GM23338 (cell line): ENCODE data around the gene LMO7. TPM values are rescaled to one million over a fixed set of nuclear protein-coding genes. Genes with fewer than 3 reads are reported as not detected.

Source experiments
- ATAC-seq: fragments of 200-7000 bp; cut with Tn5 transposase; 3 replicates; pipeline ENCODE4 v1.9.1; 2020
- DNase-seq: peaks from one replicate; pipeline ENCODE4 v3.0.0-alpha.2; 2015; ENCODE audit warnings: low spot score
- H2AFZ ChIP-seq: fragments of 200-600 bp; sonication (generic); 2 replicates; pipeline ENCODE4 v1.8.0; 2016; ENCODE audit warnings: antibody characterized with exemption, mild to moderate bottlenecking, moderate library complexity
- H3F3A ChIP-seq: fragments of 200-600 bp; sonication (generic); replicated peaks from 2 replicates; pipeline ENCODE4 v1.8.0; 2017; ENCODE audit warnings: antibody characterized with exemption, mixed run types, low read depth
- H3K27ac ChIP-seq: fragments of 200-600 bp; sonication (generic); 2 replicates; pipeline ENCODE4 v1.6.1; 2016; ENCODE audit warnings: low read depth
- H3K27me3 ChIP-seq: fragments of 200-600 bp; sonication (generic); 2 replicates; pipeline ENCODE4 v1.8.0; 2016; ENCODE audit warnings: mild to moderate bottlenecking, mixed run types, moderate library complexity; ENCODE audit not compliant: insufficient read depth
- H3K36me3 ChIP-seq: fragments of 200-600 bp; sonication (generic); 2 replicates; pipeline ENCODE4 v1.8.0; 2016; ENCODE audit warnings: mild to moderate bottlenecking; ENCODE audit not compliant: insufficient read depth
- H3K4me1 ChIP-seq: fragments of 200-600 bp; sonication (generic); 2 replicates; pipeline ENCODE4 v1.8.0; 2016; ENCODE audit warnings: mild to moderate bottlenecking, moderate library complexity; ENCODE audit not compliant: insufficient read depth
- H3K4me2 ChIP-seq: fragments of 200-600 bp; sonication (generic); 2 replicates; pipeline ENCODE4 v1.7.1; 2017; ENCODE audit warnings: mixed run types
- H3K4me3 ChIP-seq: fragments of 200-600 bp; sonication (generic); 2 replicates; pipeline ENCODE4 v1.6.1; 2016; ENCODE audit warnings: mixed run types
- H3K79me2 ChIP-seq: fragments of 200-600 bp; sonication (generic); replicated peaks from 2 replicates; pipeline ENCODE4 v1.8.0; 2017; ENCODE audit warnings: mild to moderate bottlenecking; ENCODE audit not compliant: insufficient read depth
- H3K9me2 ChIP-seq: fragments of 200-600 bp; sonication (generic); 2 replicates; pipeline ENCODE4 v1.8.0; 2017; ENCODE audit not compliant: insufficient read depth
- H4K20me1 ChIP-seq: fragments of 200-600 bp; sonication (generic); replicated peaks from 2 replicates; pipeline ENCODE4 v1.8.0; 2017; ENCODE audit warnings: mild to moderate bottlenecking; ENCODE audit not compliant: insufficient read depth
- H3K27ac Mint-ChIP-seq: 2 replicates; pipeline ENCODE4 v1.8.0; 2020; ENCODE audit warnings: inconsistent platforms, mild to moderate bottlenecking, moderate library complexity, mixed read lengths
- H3K27me3 Mint-ChIP-seq: 3 replicates; pipeline ENCODE4 v1.8.0; 2022; ENCODE audit warnings: low read depth, mild to moderate bottlenecking, moderate library complexity, mixed read lengths, inconsistent platforms; ENCODE audit not compliant: insufficient read depth, poor library complexity
- H3K36me3 Mint-ChIP-seq: 3 replicates; pipeline ENCODE4 v1.8.0; 2021; ENCODE audit warnings: low read depth, mild to moderate bottlenecking, inconsistent platforms, moderate library complexity, mixed read lengths
- H3K4me1 Mint-ChIP-seq: 3 replicates; pipeline ENCODE4 v1.8.0; 2020; ENCODE audit warnings: mild to moderate bottlenecking, inconsistent platforms, mixed read lengths
- H3K4me3 Mint-ChIP-seq: 3 replicates; pipeline ENCODE4 v1.8.0; 2021; ENCODE audit warnings: moderate library complexity, mild to moderate bottlenecking, inconsistent platforms, mixed read lengths
- H3K9me3 Mint-ChIP-seq: 3 replicates; pipeline ENCODE4 v1.8.0; 2020; ENCODE audit warnings: moderate library complexity, mild to moderate bottlenecking, inconsistent platforms, mixed read lengths
- CREB1 ChIP-seq: fragments of 250-450 bp; sonication (Bioruptor Pico); IDR thresholded peaks from 2 replicates; pipeline ENCODE4 v1.5.0; 2020; ENCODE audit warnings: low read depth, mild to moderate bottlenecking, moderate library complexity
- EZH2 ChIP-seq: fragments of 200-600 bp; sonication (generic); IDR thresholded peaks from one replicate; pipeline ENCODE4 v1.8.0; 2017; ENCODE audit warnings: antibody characterized with exemption, mild to moderate bottlenecking, low read depth; ENCODE audit not compliant: unreplicated experiment
- EZH2phosphoT487 ChIP-seq: fragments of 200-600 bp; sonication (generic); IDR thresholded peaks from one replicate; pipeline ENCODE4 v1.8.1; 2018; ENCODE audit warnings: antibody characterized with exemption; ENCODE audit not compliant: unreplicated experiment
- JUNB ChIP-seq: IDR thresholded peaks from one replicate; pipeline ENCODE4 v1.6.1; 2016; ENCODE audit warnings: antibody characterized with exemption; ENCODE audit not compliant: unreplicated experiment
- NANOG ChIP-seq: IDR thresholded peaks from 2 replicates; pipeline ENCODE4 v1.6.1; 2016; ENCODE audit warnings: antibody characterized with exemption, borderline replicate concordance
- POLR2AphosphoS5 ChIP-seq: IDR thresholded peaks from 2 replicates; pipeline ENCODE4 v1.6.1; 2016; ENCODE audit warnings: antibody characterized with exemption, low read depth
- STAT1 ChIP-seq: IDR thresholded peaks from one replicate; pipeline ENCODE4 v1.6.1; 2016; ENCODE audit warnings: antibody characterized with exemption; ENCODE audit not compliant: unreplicated experiment
- ZNF114 ChIP-seq: fragments of 250-450 bp; sonication (Bioruptor Pico); IDR thresholded peaks from 2 replicates; pipeline ENCODE4 v1.5.0; 2020; ENCODE audit warnings: mild to moderate bottlenecking, moderate library complexity
- ZNF331 ChIP-seq: fragments of 250-450 bp; sonication (Bioruptor Pico); IDR thresholded peaks from 2 replicates; pipeline ENCODE4 v1.5.0; 2020; ENCODE audit warnings: low read depth, mild to moderate bottlenecking, moderate library complexity
- polyA plus RNA-seq: library from polyadenylated mRNA; unstranded; fragments of >200 nt; fragmentation: Nextera tagmentation; extraction: Ambion mirVana; gene quantifications from 2 replicates; pipeline ENCODE4 v1.2.1, GENCODE V29; 2016
- total RNA-seq: library from RNA; depleted of rRNA; stranded (reverse); fragments of >200 nt; shearing (Covaris generic); gene quantifications from 2 replicates; pipeline ENCODE4 v1.2.3, GENCODE V29; 2014
- TF ChIP-seq, protein P1 (sequence below), 2 experiments: fragments of 200-600 bp in 1 of 2; sonication (generic) in 1 of 2; conservative IDR thresholded peaks; 2 replicates each; pipeline versions ENCODE4 v1.5.1 to v1.6.1; 2016 to 2017; ENCODE audit warnings: antibody characterized with exemption in 2 of 2, low read depth in 2 of 2, mild to moderate bottlenecking in 2 of 2, moderate library complexity in 1 of 2
- TF ChIP-seq, protein P2 (sequence below): IDR thresholded peaks from 2 replicates; pipeline ENCODE4 v1.6.1; 2016; ENCODE audit warnings: antibody characterized with exemption
- TF ChIP-seq, protein P3 (sequence below): fragments of 250-450 bp; sonication (Bioruptor Pico); IDR thresholded peaks from 2 replicates; pipeline ENCODE4 v1.5.0; 2020; ENCODE audit warnings: mild to moderate bottlenecking, moderate library complexity
- TF ChIP-seq, protein P4 (sequence below): IDR thresholded peaks from one replicate; pipeline ENCODE4 v1.6.1; 2018; ENCODE audit warnings: antibody characterized with exemption; ENCODE audit not compliant: unreplicated experiment

LMO7 gene
- total and polyA plus RNA-seq, 2 experiments from 2014 or later: 22.3 to 26.9 TPM

DNA sequence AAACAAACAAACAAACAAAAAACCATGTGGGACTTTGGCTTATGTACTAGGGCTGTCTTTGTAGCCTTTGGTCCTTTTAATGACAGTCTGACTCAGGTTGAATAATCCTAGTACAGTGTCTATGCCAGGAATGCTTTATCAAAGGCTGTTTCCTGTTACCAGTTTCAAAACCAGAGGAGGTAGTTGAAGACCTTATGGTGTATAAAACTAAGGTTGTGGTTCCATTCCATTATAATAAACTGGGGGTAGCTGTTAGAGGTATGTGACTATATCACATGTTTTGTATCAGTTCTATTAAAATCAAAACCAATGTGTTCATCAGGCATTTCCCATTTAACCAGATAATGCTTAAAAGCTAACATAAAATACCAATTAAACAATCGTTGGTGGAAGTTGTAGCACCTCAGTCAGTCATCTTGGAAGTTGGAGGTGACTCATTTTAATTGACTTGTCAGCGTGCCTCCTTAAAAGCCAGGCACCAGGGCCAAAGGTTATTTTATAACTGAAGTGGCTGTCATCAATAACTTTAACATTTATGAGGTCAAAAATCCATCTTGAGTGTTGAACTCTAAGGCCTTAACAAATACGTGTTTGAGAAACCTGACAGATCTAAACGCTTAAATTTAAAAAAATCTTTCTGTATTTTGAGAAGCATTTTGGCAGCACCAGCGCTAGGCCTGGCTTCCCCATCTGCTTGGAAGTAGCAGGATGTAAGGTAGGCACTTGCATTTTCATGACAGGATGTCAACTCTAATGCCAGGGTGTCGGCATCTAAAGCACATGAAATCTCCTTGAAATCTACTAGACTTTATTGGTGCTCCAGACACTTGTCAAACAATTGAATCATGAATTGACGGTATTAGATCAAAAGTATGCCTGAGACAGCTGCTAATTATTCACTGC, 162.5 kb downstream of the LMO7 start:
- no peak for ATAC-seq

More for the DNA sequence above, 162.5 kb downstream of the LMO7 start:
- Mint-ChIP-seq H3K27ac (0 out of 2 replicates have a peak overlapping the region, but pooled peaks have one; percentile 38), H3K36me3 (peaks cover 14% of the 10 kb centered on the region; the same call in 2 of the 3 replicates), H3K4me1 (peaks cover 50% of the 10 kb centered on the region), H3K27me3 (peaks cover 2% of the 10 kb centered on the region), H3K4me3 (no peak overlapping the region), H3K9me3 (no peaks in the 10 kb centered on the region)
- Histone ChIP-seq H3K36me3 (no peaks in the 10 kb centered on the region), H3F3A (peaks cover 4% of the 10 kb centered on the region; the same call in 1 of the 2 replicates), H3K79me2 (no peaks in the 10 kb centered on the region), H3K4me3 (no peak overlapping the region), H3K9me2 (no peaks in the 10 kb centered on the region), H4K20me1 (no peaks in the 10 kb centered on the region), H2AFZ (no peak overlapping the region), H3K4me1 (peaks cover 31% of the 10 kb centered on the region), H3K27me3 (no peaks in the 10 kb centered on the region), H3K4me2 (no peak overlapping the region), H3K27ac (no peak overlapping the region)
- DNase-seq: no peak
- no peak for TF ChIP-seq STAT1
- TF ChIP-seq, protein P1, sequence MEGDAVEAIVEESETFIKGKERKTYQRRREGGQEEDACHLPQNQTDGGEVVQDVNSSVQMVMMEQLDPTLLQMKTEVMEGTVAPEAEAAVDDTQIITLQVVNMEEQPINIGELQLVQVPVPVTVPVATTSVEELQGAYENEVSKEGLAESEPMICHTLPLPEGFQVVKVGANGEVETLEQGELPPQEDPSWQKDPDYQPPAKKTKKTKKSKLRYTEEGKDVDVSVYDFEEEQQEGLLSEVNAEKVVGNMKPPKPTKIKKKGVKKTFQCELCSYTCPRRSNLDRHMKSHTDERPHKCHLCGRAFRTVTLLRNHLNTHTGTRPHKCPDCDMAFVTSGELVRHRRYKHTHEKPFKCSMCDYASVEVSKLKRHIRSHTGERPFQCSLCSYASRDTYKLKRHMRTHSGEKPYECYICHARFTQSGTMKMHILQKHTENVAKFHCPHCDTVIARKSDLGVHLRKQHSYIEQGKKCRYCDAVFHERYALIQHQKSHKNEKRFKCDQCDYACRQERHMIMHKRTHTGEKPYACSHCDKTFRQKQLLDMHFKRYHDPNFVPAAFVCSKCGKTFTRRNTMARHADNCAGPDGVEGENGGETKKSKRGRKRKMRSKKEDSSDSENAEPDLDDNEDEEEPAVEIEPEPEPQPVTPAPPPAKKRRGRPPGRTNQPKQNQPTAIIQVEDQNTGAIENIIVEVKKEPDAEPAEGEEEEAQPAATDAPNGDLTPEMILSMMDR (conservative IDR thresholded peaks at IDR 0.05; ENCODE audit: low read depth in 2 of 2): no peak
- no peak for TF ChIP-seq POLR2AphosphoS5
- TF ChIP-seq EZH2phosphoT487: no peak
- TF ChIP-seq CREB1: no peak
- no peak for TF ChIP-seq JUNB
- TF ChIP-seq ZNF114 (CRISPR knock-in tag): no peak
- TF ChIP-seq, protein P2, sequence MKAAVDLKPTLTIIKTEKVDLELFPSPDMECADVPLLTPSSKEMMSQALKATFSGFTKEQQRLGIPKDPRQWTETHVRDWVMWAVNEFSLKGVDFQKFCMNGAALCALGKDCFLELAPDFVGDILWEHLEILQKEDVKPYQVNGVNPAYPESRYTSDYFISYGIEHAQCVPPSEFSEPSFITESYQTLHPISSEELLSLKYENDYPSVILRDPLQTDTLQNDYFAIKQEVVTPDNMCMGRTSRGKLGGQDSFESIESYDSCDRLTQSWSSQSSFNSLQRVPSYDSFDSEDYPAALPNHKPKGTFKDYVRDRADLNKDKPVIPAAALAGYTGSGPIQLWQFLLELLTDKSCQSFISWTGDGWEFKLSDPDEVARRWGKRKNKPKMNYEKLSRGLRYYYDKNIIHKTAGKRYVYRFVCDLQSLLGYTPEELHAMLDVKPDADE: no peak
- TF ChIP-seq ZNF331 (CRISPR knock-in tag): no peak
- TF ChIP-seq NANOG: no peak
- TF ChIP-seq, protein P3, sequence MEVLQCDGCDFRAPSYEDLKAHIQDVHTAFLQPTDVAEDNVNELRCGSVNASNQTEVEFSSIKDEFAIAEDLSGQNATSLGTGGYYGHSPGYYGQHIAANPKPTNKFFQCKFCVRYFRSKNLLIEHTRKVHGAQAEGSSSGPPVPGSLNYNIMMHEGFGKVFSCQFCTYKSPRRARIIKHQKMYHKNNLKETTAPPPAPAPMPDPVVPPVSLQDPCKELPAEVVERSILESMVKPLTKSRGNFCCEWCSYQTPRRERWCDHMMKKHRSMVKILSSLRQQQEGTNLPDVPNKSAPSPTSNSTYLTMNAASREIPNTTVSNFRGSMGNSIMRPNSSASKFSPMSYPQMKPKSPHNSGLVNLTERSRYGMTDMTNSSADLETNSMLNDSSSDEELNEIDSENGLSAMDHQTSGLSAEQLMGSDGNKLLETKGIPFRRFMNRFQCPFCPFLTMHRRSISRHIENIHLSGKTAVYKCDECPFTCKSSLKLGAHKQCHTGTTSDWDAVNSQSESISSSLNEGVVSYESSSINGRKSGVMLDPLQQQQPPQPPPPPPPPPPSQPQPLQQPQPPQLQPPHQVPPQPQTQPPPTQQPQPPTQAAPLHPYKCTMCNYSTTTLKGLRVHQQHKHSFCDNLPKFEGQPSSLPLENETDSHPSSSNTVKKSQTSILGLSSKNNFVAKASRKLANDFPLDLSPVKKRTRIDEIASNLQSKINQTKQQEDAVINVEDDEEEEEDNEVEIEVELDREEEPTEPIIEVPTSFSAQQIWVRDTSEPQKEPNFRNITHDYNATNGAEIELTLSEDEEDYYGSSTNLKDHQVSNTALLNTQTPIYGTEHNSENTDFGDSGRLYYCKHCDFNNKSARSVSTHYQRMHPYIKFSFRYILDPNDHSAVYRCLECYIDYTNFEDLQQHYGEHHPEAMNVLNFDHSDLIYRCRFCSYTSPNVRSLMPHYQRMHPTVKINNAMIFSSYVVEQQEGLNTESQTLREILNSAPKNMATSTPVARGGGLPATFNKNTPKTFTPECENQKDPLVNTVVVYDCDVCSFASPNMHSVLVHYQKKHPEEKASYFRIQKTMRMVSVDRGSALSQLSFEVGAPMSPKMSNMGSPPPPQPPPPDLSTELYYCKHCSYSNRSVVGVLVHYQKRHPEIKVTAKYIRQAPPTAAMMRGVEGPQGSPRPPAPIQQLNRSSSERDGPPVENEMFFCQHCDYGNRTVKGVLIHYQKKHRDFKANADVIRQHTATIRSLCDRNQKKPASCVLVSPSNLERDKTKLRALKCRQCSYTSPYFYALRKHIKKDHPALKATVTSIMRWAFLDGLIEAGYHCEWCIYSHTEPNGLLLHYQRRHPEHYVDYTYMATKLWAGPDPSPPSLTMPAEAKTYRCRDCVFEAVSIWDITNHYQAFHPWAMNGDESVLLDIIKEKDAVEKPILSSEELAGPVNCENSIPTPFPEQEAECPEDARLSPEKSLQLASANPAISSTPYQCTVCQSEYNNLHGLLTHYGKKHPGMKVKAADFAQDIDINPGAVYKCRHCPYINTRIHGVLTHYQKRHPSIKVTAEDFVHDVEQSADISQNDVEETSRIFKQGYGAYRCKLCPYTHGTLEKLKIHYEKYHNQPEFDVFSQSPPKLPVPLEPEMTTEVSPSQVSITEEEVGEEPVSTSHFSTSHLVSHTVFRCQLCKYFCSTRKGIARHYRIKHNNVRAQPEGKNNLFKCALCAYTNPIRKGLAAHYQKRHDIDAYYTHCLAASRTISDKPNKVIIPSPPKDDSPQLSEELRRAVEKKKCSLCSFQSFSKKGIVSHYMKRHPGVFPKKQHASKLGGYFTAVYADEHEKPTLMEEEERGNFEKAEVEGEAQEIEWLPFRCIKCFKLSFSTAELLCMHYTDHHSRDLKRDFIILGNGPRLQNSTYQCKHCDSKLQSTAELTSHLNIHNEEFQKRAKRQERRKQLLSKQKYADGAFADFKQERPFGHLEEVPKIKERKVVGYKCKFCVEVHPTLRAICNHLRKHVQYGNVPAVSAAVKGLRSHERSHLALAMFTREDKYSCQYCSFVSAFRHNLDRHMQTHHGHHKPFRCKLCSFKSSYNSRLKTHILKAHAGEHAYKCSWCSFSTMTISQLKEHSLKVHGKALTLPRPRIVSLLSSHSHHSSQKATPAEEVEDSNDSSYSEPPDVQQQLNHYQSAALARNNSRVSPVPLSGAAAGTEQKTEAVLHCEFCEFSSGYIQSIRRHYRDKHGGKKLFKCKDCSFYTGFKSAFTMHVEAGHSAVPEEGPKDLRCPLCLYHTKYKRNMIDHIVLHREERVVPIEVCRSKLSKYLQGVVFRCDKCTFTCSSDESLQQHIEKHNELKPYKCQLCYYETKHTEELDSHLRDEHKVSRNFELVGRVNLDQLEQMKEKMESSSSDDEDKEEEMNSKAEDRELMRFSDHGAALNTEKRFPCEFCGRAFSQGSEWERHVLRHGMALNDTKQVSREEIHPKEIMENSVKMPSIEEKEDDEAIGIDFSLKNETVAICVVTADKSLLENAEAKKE (CRISPR knock-in tag): no peak
- TF ChIP-seq, protein P4, sequence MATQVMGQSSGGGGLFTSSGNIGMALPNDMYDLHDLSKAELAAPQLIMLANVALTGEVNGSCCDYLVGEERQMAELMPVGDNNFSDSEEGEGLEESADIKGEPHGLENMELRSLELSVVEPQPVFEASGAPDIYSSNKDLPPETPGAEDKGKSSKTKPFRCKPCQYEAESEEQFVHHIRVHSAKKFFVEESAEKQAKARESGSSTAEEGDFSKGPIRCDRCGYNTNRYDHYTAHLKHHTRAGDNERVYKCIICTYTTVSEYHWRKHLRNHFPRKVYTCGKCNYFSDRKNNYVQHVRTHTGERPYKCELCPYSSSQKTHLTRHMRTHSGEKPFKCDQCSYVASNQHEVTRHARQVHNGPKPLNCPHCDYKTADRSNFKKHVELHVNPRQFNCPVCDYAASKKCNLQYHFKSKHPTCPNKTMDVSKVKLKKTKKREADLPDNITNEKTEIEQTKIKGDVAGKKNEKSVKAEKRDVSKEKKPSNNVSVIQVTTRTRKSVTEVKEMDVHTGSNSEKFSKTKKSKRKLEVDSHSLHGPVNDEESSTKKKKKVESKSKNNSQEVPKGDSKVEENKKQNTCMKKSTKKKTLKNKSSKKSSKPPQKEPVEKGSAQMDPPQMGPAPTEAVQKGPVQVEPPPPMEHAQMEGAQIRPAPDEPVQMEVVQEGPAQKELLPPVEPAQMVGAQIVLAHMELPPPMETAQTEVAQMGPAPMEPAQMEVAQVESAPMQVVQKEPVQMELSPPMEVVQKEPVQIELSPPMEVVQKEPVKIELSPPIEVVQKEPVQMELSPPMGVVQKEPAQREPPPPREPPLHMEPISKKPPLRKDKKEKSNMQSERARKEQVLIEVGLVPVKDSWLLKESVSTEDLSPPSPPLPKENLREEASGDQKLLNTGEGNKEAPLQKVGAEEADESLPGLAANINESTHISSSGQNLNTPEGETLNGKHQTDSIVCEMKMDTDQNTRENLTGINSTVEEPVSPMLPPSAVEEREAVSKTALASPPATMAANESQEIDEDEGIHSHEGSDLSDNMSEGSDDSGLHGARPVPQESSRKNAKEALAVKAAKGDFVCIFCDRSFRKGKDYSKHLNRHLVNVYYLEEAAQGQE: no peak
- TF ChIP-seq EZH2: no peak
